AG04449 (cell line): Measurements from ENCODE around the gene CDK14.

Source experiments
- CTCF ChIA-PET: fragments of 350-600 bp; formaldehyde crosslinking; extraction: SDS; loops from one replicate; lab custom pipeline; 2021; ENCODE audit warnings: antibody characterized with exemption; lab: Yijun Ruan, JAX
- POLR2A ChIA-PET: fragments of 400-600, 350-600 bp; formaldehyde crosslinking; extraction: SDS; loops from one replicate; lab custom pipeline; 2020; ENCODE audit warnings: antibody characterized with exemption, inconsistent platforms; lab: Yijun Ruan, JAX
- DNase-seq: peaks from one replicate; pipeline ENCODE4 v3.0.0-alpha.2; 2010; ENCODE audit warnings: low read depth, low spot score
- H3K4me3 ChIP-seq: 2 replicates; pipeline ENCODE4 v1.5.1; 2011; ENCODE audit warnings: low read depth, mild to moderate bottlenecking, control low read depth, low read length
- TF ChIP-seq, protein P1 (sequence below): IDR thresholded peaks from one replicate; pipeline ENCODE4 v1.5.1; 2011; ENCODE audit warnings: mild to moderate bottlenecking, moderate library complexity, low read length, control low read depth, inconsistent platforms; ENCODE audit not compliant: insufficient read depth; ENCODE audit errors: missing control alignments

CDK14 gene

DNA sequence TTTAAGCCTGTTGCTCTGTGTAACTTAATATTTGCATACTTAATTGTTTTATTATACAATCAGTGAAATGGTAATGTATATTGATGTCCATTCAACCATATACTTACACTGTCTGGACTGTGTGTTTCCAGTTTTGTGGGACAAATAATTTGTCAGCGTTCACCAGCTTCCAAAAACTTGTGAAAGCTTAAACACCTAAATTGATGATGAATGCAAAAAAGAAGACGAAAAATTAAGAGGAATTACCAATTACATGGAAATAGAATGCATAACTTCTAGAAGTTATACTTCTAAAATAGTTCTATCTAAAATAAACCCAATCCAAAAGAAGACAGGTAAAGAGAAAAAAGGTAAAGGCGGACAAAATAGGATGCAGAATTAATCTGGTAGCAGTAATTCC lies 513.1 kb downstream of the CDK14 start:
- CTCF ChIA-PET = interaction anchor here (1.0 to 1.8 kb wide), 2 partner anchors 19 to 24 kb away, joined by 3 to 5 read pairs; no protein-coding TSS in a partner anchor
- no peak overlapping the region for H3K4me3 ChIP-seq
- TF ChIP-seq, protein P1, sequence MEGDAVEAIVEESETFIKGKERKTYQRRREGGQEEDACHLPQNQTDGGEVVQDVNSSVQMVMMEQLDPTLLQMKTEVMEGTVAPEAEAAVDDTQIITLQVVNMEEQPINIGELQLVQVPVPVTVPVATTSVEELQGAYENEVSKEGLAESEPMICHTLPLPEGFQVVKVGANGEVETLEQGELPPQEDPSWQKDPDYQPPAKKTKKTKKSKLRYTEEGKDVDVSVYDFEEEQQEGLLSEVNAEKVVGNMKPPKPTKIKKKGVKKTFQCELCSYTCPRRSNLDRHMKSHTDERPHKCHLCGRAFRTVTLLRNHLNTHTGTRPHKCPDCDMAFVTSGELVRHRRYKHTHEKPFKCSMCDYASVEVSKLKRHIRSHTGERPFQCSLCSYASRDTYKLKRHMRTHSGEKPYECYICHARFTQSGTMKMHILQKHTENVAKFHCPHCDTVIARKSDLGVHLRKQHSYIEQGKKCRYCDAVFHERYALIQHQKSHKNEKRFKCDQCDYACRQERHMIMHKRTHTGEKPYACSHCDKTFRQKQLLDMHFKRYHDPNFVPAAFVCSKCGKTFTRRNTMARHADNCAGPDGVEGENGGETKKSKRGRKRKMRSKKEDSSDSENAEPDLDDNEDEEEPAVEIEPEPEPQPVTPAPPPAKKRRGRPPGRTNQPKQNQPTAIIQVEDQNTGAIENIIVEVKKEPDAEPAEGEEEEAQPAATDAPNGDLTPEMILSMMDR = no peak
- POLR2A ChIA-PET = no interaction called here
- DNase-seq = no peak

DNA sequence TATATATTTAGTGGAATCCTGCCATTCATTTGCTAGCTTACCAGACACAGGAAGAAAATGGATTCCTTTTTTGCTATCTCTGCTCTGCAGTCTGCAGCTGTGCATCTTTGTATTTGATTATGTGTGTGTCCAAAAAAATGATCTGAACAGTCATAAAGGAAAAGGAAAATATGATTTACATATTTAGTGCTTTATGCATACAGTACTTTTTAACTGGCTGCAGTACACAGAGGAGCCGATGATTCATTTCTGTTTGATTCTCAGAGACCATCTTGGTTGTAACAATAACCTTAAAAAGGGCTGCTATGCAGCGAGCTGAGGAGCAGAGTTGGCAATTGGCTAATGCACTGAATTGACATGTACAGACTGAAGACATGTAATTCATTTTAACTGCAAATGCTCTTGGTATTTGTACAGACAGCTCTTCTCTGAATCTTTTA lies 516.8 kb downstream of the CDK14 start:
- ChIA-PET CTCF (interaction anchor here (0.9 kb wide), 1 partner anchor 175 kb away, joined by 3 read pairs; no protein-coding TSS in a partner anchor), POLR2A (no interaction called here)
- H3K4me3 ChIP-seq = no peak overlapping the region
- peak; percentile 67 for DNase-seq
- TF ChIP-seq, protein P1 = no peak

DNA sequence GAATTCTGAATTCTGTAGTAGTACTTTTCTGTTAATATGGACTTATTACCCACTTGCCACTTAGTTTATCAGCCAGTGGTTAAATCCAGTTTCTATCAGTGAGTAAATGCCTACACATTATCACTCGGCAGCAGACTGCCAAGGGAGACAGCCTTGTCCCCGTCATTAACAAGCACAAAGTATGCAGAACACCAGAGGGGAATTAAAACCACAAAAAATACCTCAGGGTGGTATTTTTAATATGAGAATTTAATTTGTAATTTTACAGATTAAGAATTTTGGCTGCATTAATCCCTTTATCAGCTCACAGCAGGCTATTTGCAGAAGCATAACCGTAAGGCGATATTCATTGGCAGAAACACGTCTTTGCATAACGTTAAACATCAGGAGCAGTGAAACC lies 518.1 kb downstream of the CDK14 start:
- TF ChIP-seq, protein P1 = no peak
- no peak for DNase-seq
- ChIA-PET CTCF (no interaction called here), POLR2A (no interaction called here)
- no peak overlapping the region for H3K4me3 ChIP-seq

DNA sequence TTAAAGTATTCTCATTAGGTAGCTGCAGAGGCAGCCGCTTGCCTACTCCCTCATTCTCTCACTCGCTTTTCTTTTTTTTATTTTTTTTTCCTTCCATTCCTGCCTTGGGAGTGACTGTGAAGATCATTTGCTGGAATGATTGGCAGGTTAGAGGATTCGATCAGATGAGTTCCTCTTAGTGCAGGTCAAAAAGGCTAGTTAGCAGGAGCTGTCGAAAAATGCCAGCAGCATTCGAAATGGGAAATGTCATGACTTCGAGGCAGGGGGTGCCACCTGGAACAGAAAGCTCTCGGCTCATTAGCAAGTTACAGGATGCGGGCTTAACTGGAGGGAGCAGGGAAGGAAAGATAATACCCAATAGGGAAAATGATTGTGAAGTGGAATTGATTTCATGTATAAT lies 530.6 kb downstream of the CDK14 start:
- no peak overlapping the region for H3K4me3 ChIP-seq
- ChIA-PET CTCF (interaction anchor here (1.7 kb wide), 1 partner anchor 37 kb away, joined by 7 read pairs; no protein-coding TSS in a partner anchor), POLR2A (no interaction called here)
- DNase-seq = no peak
- TF ChIP-seq, protein P1 = no peak

DNA sequence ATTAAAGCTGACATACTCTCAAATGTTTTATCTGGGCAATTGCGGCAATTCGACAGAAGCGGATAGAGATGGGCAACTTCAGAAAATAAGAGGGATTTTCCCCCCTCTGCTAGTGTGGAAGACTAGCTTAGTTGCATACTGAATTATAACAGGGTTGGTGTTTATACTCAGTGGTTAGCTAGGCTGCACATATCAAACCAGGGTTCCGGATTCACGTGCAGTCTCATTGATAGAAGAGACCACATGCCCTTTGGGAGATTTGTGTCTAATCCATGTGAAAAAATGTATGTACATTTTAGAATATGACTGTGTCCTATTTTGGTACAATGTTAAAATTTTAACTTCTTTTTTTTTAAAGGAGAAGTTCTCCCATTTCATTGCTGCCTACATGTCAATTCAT lies 531.2 kb downstream of the CDK14 start:
- ChIA-PET POLR2A (no interaction called here), CTCF (interaction anchor here (1.7 kb wide), 1 partner anchor 38 kb away, joined by 7 read pairs; no protein-coding TSS in a partner anchor)
- TF ChIP-seq, protein P1 = no peak
- H3K4me3 ChIP-seq = no peak overlapping the region
- no peak for DNase-seq

DNA sequence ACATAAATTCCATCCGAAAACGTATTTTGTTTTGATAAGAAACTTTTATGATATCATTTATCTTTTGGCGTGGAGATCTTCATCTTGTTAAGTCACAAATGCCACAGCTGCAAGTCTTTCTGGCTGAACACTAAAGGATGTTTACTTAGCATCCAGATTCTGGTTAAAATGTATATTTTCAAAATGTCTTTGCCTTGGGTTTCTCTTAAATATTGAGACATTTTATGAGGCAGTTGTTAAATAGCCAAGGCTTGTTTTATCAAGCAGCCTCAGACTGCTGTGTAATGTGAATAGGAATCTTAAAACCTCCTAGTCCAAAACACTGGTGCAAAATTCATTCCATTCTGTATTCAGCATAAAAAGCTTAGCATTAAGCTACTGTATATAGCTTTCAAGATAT lies 531.8 kb downstream of the CDK14 start:
- TF ChIP-seq, protein P1 = no peak
- H3K4me3 ChIP-seq = no peak overlapping the region
- POLR2A ChIA-PET = no interaction called here
- peak; percentile 42 for DNase-seq
- CTCF ChIA-PET = interaction anchor here (1.1 to 1.5 kb wide), 2 partner anchors 9 to 46 kb away, joined by 3 read pairs; no protein-coding TSS in a partner anchor
